SK-N-MC (cell line): ENCODE data around the gene FRMD4A.

ENCODE experiments used
- DNase-seq: peaks from one replicate; pipeline ENCODE4 v3.0.0-alpha.2; 2011; ENCODE audit warnings: low read depth, low spot score
- H3K27ac ChIP-seq: fragments of 200-600 bp; sonication (generic); 2 replicates; pipeline ENCODE4 v1.5.1; 2016; ENCODE audit warnings: mixed run types
- H3K36me3 ChIP-seq: fragments of 200-600 bp; sonication (generic); 2 replicates; pipeline ENCODE4 v1.6.1; 2017; ENCODE audit warnings: antibody characterized with exemption, low read length, mixed read lengths; ENCODE audit not compliant: insufficient read depth
- H3K4me3 ChIP-seq: fragments of 200-600 bp; sonication (generic); 2 replicates; pipeline ENCODE4 v1.5.1; 2016
- H3K9ac ChIP-seq: fragments of 200-600 bp; sonication (generic); 2 replicates; pipeline ENCODE4 v1.8.0; 2017; ENCODE audit warnings: mixed run types, mixed read lengths; ENCODE audit not compliant: insufficient read length
- H3K9me3 ChIP-seq: fragments of 200-600 bp; sonication (generic); 2 replicates; pipeline ENCODE4 v1.6.1; 2017; ENCODE audit warnings: low read depth, mild to moderate bottlenecking, antibody characterized with exemption, low read length, moderate library complexity, mixed read lengths
- EZH2 ChIP-seq: fragments of 200-600 bp; sonication (generic); IDR thresholded peaks from one replicate; pipeline ENCODE4 v1.6.1; 2017; ENCODE audit warnings: antibody characterized with exemption
- FOXP2 ChIP-seq: optimal IDR thresholded peaks from 2 replicates; pipeline ENCODE3; 2011; ENCODE audit warnings: mild to moderate bottlenecking, moderate library complexity; ENCODE audit not compliant: insufficient read depth; ENCODE audit errors: extremely low read length, control extremely low read depth
- POLR2AphosphoS5 ChIP-seq: IDR thresholded peaks from 2 replicates; pipeline ENCODE4 v1.6.1; 2012; ENCODE audit warnings: mild to moderate bottlenecking, low read depth, low read length, borderline replicate concordance

FRMD4A gene

DNA sequence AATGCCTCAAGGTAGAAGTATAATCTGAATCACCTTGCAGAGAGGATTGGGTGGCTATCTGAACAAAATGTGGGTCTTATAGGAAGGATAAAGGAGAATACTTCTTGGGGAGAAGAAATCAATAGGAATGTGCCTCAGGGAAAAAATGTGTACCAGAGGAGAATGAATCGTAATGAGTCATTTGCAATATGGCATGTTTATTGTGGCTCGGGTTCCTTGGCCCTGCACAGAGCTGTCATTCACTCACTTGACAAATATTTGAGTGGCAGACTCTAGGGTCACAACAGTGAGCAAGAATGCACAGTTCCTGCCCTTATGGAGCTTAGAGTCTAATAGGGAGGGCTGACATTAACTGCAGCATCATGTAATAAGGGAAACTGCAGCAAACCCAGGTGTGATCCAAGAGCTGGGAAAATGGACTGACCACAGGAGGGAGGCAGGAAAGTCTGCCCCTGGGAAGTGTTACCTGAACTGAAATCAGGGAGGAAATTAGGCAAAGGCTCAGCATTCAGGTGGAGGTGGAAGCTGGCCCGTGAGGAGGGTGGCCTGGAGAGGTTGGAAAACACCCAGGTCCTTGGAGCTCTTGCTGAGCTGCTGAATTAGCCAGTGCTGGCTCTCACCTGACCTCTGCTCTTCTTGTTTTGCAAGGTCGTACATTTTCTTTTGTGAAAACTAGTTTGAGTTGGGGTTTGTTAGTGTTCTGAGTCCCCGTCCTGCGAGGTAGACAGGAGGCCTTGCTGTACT lies 203.9 kb downstream of the FRMD4A start:
- no peaks in the 10 kb centered on the region for H3K36me3 ChIP-seq
- no peak overlapping the region for H3K9ac ChIP-seq
- no peaks in the 10 kb centered on the region for H3K9me3 ChIP-seq
- DNase-seq: no peak
- no peak overlapping the region for H3K4me3 ChIP-seq
- no peak overlapping the region for H3K27ac ChIP-seq
- TF ChIP-seq EZH2: no peak
- no peak for TF ChIP-seq FOXP2
- no peak for TF ChIP-seq POLR2AphosphoS5

DNA sequence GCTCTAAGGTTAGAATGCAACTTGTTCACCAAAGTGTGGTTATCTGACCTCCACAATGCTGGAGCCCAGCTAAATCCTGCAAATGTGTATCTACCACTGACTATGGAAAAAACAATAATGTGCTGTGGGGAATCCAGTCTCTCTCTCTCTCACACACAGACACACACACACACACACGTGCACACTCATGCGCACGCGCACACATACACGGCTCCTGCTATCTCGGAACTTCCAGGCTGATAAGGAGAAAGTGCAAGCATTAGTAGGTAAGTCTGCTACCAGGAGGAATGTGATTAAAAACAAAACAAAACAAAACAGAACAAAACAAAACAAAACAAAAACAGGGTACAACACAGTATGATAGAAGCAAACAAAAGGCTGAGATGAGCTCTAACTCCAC lies 205.2 kb downstream of the FRMD4A start:
- Histone ChIP-seq H3K9ac (no peak overlapping the region), H3K4me3 (no peak overlapping the region), H3K9me3 (no peaks in the 10 kb centered on the region), H3K27ac (no peak overlapping the region), H3K36me3 (no peaks in the 10 kb centered on the region)
- TF ChIP-seq FOXP2: no peak
- TF ChIP-seq POLR2AphosphoS5: no peak
- TF ChIP-seq EZH2: no peak
- DNase-seq: no peak

DNA sequence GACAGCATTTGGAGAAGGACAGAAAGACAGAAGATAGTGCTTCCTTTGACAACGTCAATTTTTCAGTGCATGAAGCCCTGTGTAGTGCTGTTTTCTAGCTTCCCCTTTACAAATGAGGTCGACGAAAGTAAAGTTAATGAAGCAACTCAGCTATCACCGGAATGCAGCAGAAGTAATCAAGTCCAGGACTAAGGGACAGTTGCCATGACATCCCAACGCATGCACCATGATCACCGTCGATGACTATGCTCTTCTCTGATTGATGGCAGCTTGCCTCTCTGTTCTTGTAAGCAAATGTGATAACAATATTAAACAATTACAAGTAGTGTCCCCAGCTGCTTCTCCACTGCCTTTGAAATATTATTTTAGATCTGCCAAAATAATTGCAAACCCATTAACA lies 205.8 kb downstream of the FRMD4A start:
- Histone ChIP-seq H3K9me3 (no peaks in the 10 kb centered on the region), H3K9ac (no peak overlapping the region), H3K4me3 (no peak overlapping the region), H3K27ac (no peak overlapping the region), H3K36me3 (no peaks in the 10 kb centered on the region)
- no peak for DNase-seq
- TF ChIP-seq EZH2: no peak
- TF ChIP-seq FOXP2: no peak
- no peak for TF ChIP-seq POLR2AphosphoS5

DNA sequence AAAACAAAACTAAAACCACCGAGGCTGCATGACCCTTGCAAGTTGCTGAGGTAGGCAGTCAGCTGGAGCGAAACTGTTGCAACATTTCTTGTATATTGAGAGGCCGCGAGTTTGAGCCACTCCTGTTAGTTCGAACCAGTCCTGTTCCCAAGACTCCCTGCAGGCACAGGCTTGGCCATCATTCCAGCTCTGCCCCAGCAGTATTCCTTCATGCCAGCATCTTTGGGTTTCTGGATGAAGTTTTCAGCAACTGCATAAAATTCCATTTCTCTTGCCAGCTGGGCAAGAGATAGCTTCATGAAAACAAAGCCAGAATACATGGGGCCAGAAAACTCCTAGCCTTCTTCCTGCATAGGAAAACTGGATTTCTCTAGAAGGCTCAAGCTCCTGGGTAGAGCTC lies 207.6 kb downstream of the FRMD4A start:
- DNase-seq: no peak
- Histone ChIP-seq H3K27ac (no peak overlapping the region), H3K9ac (no peak overlapping the region), H3K9me3 (no peaks in the 10 kb centered on the region), H3K4me3 (no peak overlapping the region), H3K36me3 (no peaks in the 10 kb centered on the region)
- TF ChIP-seq EZH2 (no peak), FOXP2 (no peak), POLR2AphosphoS5 (no peak)

DNA sequence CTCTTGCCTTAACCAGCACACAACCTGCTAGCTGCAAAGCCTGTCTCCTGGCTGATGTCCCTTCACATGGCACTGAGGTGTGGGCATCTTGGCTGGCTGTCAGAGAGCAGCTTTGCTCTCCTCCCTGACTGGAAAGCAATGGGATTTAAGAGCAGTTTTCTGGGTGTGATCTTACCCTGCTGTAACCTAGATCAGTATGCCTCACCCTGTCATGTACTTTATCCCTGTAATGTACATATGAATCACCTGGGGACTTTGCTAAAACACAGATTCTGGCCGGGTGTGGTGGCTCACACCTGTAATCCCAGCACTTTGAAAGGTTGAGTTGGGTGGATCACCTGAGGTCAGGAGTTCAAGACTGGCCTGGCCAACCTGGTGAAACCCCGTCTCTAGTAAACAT lies 209.9 kb downstream of the FRMD4A start:
- TF ChIP-seq FOXP2 (no peak), EZH2 (no peak), POLR2AphosphoS5 (no peak)
- H3K36me3 ChIP-seq: no peaks in the 10 kb centered on the region
- no peak for DNase-seq
- H3K9ac ChIP-seq: no peak overlapping the region
- no peak overlapping the region for H3K4me3 ChIP-seq
- H3K9me3 ChIP-seq: no peaks in the 10 kb centered on the region
- H3K27ac ChIP-seq: no peak overlapping the region

DNA sequence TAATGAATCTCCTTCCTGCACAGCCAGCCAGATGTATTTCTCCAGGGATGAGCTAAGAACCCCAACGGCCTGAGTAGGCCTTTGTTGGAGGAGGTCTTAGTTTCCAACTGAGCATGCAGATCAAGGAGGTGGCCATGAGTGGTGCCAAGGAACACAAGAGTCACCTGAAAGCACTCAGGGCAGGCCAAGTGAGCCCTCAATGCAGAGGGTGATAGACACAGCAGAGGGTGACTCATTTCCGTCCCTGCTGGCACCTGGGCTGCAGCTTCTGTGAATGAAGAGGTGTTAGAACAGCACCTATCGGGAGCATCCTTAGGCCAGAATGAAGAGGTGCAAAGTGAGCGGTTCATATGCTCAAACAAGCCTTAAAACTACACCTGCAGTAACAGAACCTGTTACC lies 211.8 kb downstream of the FRMD4A start:
- no peak for DNase-seq
- Histone ChIP-seq H3K9me3 (no peaks in the 10 kb centered on the region), H3K27ac (no peak overlapping the region), H3K4me3 (no peak overlapping the region), H3K9ac (no peak overlapping the region), H3K36me3 (no peaks in the 10 kb centered on the region)
- no peak for TF ChIP-seq FOXP2
- TF ChIP-seq POLR2AphosphoS5: no peak
- TF ChIP-seq EZH2: no peak

DNA sequence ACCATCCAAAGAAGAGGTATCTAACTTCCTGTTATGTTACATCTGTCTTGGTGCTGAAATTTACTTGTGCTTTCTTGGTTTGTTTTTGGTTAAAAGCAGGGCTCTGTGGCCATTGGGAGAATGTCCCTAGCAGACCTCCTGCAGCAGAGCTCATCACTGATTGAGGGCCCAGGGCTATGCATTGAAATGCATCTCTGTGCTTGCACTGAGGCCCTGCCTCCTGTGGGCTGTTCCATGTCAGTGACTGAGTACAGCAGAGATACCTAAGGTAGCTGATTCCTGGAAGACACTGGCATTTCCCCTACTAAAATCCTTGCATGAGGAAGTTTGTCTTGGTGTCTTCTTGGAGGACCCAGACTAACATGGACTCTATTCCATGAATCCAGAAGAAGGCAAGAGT lies 213.9 kb downstream of the FRMD4A start:
- H3K36me3 ChIP-seq: no peaks in the 10 kb centered on the region
- no peak overlapping the region for H3K9ac ChIP-seq
- no peak overlapping the region for H3K27ac ChIP-seq
- no peak for DNase-seq
- TF ChIP-seq EZH2 (no peak), FOXP2 (no peak), POLR2AphosphoS5 (no peak)
- no peak overlapping the region for H3K4me3 ChIP-seq
- H3K9me3 ChIP-seq: no peaks in the 10 kb centered on the region

DNA sequence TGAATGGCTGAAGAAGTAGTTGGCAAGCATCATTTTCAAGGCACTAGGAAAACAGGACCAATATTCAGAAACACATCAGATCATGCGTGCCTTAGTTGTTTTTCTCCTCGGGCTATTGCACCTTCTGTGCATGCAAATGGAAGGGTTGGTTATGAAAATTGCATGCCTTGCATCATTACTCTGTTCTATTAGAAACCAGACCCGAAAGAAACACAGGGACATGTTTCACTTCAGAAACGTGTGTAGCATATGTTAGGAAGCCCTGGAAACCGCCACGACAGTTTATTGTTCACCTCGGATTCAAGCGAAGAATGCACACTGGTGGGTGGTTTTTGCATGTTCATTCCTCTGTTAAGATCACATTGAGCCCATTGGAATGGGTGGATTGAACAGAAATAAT lies 214.7 kb downstream of the FRMD4A start:
- Histone ChIP-seq H3K9me3 (no peaks in the 10 kb centered on the region), H3K4me3 (no peak overlapping the region), H3K27ac (no peak overlapping the region), H3K9ac (no peak overlapping the region), H3K36me3 (no peaks in the 10 kb centered on the region)
- no peak for DNase-seq
- TF ChIP-seq POLR2AphosphoS5 (no peak), EZH2 (no peak), FOXP2 (no peak)

DNA sequence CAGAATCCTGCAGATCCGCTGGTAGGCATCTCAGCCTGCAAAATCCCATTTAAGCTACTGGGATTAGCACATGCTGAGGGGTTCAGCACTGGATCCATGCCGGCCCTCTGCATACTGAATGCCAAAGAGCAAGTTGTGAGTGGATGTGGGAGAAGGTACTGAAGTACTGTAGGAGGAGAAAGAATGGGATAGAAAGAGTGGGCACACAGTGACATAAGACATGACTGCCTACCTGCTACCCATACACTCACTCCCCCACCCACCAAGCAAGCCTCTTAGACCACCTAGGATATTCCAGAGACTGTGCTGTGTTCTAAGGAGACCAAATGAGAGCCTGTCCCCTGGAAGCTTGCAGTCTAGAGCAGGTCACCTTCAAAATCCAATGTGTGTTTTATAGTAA lies 215.9 kb downstream of the FRMD4A start:
- H3K9ac ChIP-seq: no peak overlapping the region
- no peak for DNase-seq
- no peak overlapping the region for H3K4me3 ChIP-seq
- TF ChIP-seq FOXP2: no peak
- TF ChIP-seq POLR2AphosphoS5: no peak
- no peak for TF ChIP-seq EZH2
- H3K36me3 ChIP-seq: no peaks in the 10 kb centered on the region
- H3K9me3 ChIP-seq: no peaks in the 10 kb centered on the region
- H3K27ac ChIP-seq: no peak overlapping the region
